Panc1 (cell line): ENCODE results near the gene MCM7. TPM values are rescaled to one million over a fixed set of nuclear protein-coding genes. Genes with fewer than 3 reads are reported as not detected.

Experiments used
- ATAC-seq: fragments of 200-7000 bp; cut with Tn5 transposase; 2 replicates; pipeline ENCODE4 v1.9.1; 2020; ENCODE audit warnings: mild to moderate bottlenecking, moderate library complexity
- BruUV-seq: library from RNA; stranded (reverse); fragments of 400-500 nt; replicated peaks from 2 replicates; lab custom pipeline; 2021; lab: Mats Ljungman, UMichigan
- CTCF ChIA-PET: fragments of 300-600 bp; sonication (Branson Sonifier 250); formaldehyde crosslinking; loops from one replicate; lab custom pipeline; 2022; ENCODE audit warnings: antibody characterized with exemption; lab: Charles Lee
- POLR2A ChIA-PET: fragments of 300-600 bp; sonication (Branson Sonifier 250); formaldehyde crosslinking; loops from one replicate; lab custom pipeline; 2022; ENCODE audit warnings: antibody characterized with exemption; lab: Charles Lee
- DNase-seq: peaks from one replicate; pipeline ENCODE4 v3.0.0-alpha.2; 2010; ENCODE audit warnings: low read depth, low spot score
- H3K27ac ChIP-seq: 2 replicates; pipeline ENCODE4 v1.5.1; 2011; ENCODE audit warnings: mild to moderate bottlenecking, low read length, inconsistent platforms
- H3K27me3 ChIP-seq: fragments of 200-500 bp; sonication (Bioruptor generic); 2 replicates; pipeline ENCODE4 v1.6.0; 2014; ENCODE audit warnings: low read length, inconsistent platforms; ENCODE audit not compliant: control insufficient read depth, insufficient read depth
- H3K36me3 ChIP-seq: fragments of 200-500 bp; sonication (Bioruptor generic); 2 replicates; pipeline ENCODE4 v1.5.1; 2014; ENCODE audit warnings: inconsistent platforms, mild to moderate bottlenecking, low read length, moderate library complexity; ENCODE audit not compliant: control insufficient read depth, insufficient read depth
- H3K4me1 ChIP-seq: 2 replicates; pipeline ENCODE4 v1.5.1; 2011; ENCODE audit warnings: inconsistent platforms, mild to moderate bottlenecking, low read length, moderate library complexity; ENCODE audit not compliant: control insufficient read depth, insufficient read depth
- H3K4me3 ChIP-seq, 2 experiments: 2 replicates each; pipeline ENCODE4 v1.5.1; 2011 to 2012; ENCODE audit warnings: low read depth in 2 of 2, low read length in 2 of 2, mild to moderate bottlenecking in 2 of 2, inconsistent platforms in 1 of 2, moderate library complexity in 1 of 2
- H3K9me3 ChIP-seq: fragments of 200-500 bp; sonication (Bioruptor generic); 2 replicates; pipeline ENCODE4 v1.5.1; 2014; ENCODE audit warnings: low read depth, mild to moderate bottlenecking, inconsistent platforms, low read length, moderate library complexity; ENCODE audit not compliant: control insufficient read depth, insufficient read depth
- CTCF ChIP-seq: fragments of 450-650 bp; IDR thresholded peaks from 2 replicates; pipeline ENCODE4 v1.5.1; 2017; ENCODE audit warnings: mild to moderate bottlenecking
- POLR2AphosphoS5 ChIP-seq: IDR thresholded peaks from 2 replicates; pipeline ENCODE4 v1.6.1; 2012; ENCODE audit warnings: mild to moderate bottlenecking, low read depth, low read length, moderate library complexity
- SIN3A ChIP-seq: IDR thresholded peaks from 2 replicates; pipeline ENCODE4 v1.6.1; 2012; ENCODE audit warnings: low read depth, mild to moderate bottlenecking, low read length, moderate library complexity, borderline replicate concordance; ENCODE audit not compliant: insufficient read depth
- TCF7L2 ChIP-seq: IDR thresholded peaks from 2 replicates; pipeline ENCODE4 v1.6.1; 2011; ENCODE audit warnings: mild to moderate bottlenecking, low read depth, low read length, inconsistent platforms
- in situ Hi-C: cut with HindIII; loops from 2 replicates; pipeline ENCODE4 v1.10.0; 2016; ENCODE audit warnings: low sequenced_read_pairs, low pct_unique_long_range_greater_than_20kb
- intact Hi-C: fragments of 100-400 bp; cut with micrococcal nuclease; formaldehyde crosslinking; loops from one replicate; pipeline ENCODE4 v1.10.0; 2022; ENCODE audit not compliant: unreplicated experiment
- total RNA-seq: library from RNA; stranded (reverse); gene quantifications from one replicate; pipeline ENCODE4 v1.2.1, GENCODE V29; 2021; ENCODE audit not compliant: unreplicated experiment
- TF ChIP-seq, protein P1 (sequence below), 2 experiments: IDR thresholded peaks; 2 replicates each; pipeline ENCODE4 v1.6.1; 2011 to 2012; ENCODE audit warnings: low read depth in 2 of 2, control low read depth in 1 of 2, low read length in 1 of 2, mild to moderate bottlenecking in 1 of 2, moderate library complexity in 1 of 2; ENCODE audit not compliant: insufficient read depth in 1 of 2

The MCM7 gene
- total RNA-seq, 1 experiment from 2014 or later, result 258 TPM

DNA sequence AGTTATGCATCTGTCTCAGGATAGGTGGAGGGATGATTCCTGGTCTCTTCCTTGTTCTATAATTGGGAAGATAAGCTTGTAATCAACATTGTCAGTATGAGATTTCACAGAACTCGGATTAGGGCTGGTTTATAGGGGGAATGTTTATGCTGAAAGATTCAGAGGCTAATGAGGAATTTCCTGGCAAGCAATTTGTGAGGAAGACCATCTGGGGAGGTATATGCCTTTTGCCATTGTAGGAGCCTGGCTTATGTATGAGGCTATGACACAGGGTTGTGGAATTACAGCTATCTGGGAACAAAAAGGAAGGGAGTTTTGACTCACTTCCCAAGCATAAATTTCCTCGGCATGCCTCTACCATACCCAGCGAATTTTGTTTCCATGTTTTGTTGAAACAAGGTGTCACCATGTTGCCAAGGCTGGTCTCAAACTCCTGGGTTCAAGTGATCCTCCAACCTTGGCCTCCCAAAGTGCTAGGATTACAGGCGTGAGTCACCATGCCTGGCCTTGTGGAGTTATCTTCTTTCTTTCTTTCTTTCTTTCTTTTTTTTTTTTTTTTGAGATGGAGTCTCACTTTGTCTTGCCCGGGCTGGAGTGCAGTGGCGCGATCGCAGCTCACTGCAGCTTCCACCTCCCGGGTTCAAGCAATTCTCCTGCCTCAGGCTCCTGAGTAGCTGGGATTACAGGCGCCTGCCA lies 14.0 kb downstream of the MCM7 start:
- ChIA-PET CTCF (no interaction called here), POLR2A (no interaction called here)
- Histone ChIP-seq H3K4me3 (no peak overlapping the region), H3K4me1 (peaks cover 33% of the 10 kb centered on the region), H3K9me3 (no peaks in the 10 kb centered on the region), H3K36me3 (peaks cover 3% of the 10 kb centered on the region), H3K27ac (peak overlapping the region; percentile 56), H3K27me3 (no peaks in the 10 kb centered on the region)
- DNase-seq, result no peak
- BruUV-seq, result no TSS peak
- in situ Hi-C loops (no loop called here), intact Hi-C loops (loop anchor here (10.0 kb wide), 1 partner anchor 92 kb away; no protein-coding TSS in a partner anchor)
- peak; percentile 23; the same call in 1 of the 2 replicates for ATAC-seq
- TF ChIP-seq CTCF, result no peak
- TF ChIP-seq SIN3A, result no peak
- no peak for TF ChIP-seq POLR2AphosphoS5
- TF ChIP-seq, protein P1, sequence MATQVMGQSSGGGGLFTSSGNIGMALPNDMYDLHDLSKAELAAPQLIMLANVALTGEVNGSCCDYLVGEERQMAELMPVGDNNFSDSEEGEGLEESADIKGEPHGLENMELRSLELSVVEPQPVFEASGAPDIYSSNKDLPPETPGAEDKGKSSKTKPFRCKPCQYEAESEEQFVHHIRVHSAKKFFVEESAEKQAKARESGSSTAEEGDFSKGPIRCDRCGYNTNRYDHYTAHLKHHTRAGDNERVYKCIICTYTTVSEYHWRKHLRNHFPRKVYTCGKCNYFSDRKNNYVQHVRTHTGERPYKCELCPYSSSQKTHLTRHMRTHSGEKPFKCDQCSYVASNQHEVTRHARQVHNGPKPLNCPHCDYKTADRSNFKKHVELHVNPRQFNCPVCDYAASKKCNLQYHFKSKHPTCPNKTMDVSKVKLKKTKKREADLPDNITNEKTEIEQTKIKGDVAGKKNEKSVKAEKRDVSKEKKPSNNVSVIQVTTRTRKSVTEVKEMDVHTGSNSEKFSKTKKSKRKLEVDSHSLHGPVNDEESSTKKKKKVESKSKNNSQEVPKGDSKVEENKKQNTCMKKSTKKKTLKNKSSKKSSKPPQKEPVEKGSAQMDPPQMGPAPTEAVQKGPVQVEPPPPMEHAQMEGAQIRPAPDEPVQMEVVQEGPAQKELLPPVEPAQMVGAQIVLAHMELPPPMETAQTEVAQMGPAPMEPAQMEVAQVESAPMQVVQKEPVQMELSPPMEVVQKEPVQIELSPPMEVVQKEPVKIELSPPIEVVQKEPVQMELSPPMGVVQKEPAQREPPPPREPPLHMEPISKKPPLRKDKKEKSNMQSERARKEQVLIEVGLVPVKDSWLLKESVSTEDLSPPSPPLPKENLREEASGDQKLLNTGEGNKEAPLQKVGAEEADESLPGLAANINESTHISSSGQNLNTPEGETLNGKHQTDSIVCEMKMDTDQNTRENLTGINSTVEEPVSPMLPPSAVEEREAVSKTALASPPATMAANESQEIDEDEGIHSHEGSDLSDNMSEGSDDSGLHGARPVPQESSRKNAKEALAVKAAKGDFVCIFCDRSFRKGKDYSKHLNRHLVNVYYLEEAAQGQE (IDR thresholded peaks at IDR 0.05; ENCODE audit: insufficient read depth in 1 of 2, low read depth in 2 of 2, low read length in 1 of 2), result no peak
- TF ChIP-seq TCF7L2, result no peak

- in situ Hi-C loops, result no loop called here
These were observed 15.7 kb downstream of the MCM7 start for GRCh38 chr7:100085515-100085914.

More at GRCh38 chr7:100085515-100085914, 15.7 kb downstream of the MCM7 start:
- ATAC-seq (no peak), DNase-seq (no peak)
- intact Hi-C loops, result loop anchor here (10.0 kb wide), 1 partner anchor 91 kb away; no protein-coding TSS in a partner anchor
- TF ChIP-seq CTCF (no peak), TCF7L2 (no peak), POLR2AphosphoS5 (no peak), SIN3A (no peak)
- TF ChIP-seq, protein P1 (IDR thresholded peaks at IDR 0.05; ENCODE audit: insufficient read depth in 1 of 2, low read depth in 2 of 2, low read length in 1 of 2), result no peak
- POLR2A ChIA-PET, result no interaction called here
- Histone ChIP-seq H3K27me3 (no peaks in the 10 kb centered on the region), H3K4me1 (peaks cover 24% of the 10 kb centered on the region), H3K9me3 (no peaks in the 10 kb centered on the region), H3K27ac (no peak overlapping the region), H3K4me3 (no peak overlapping the region), H3K36me3 (peaks cover 11% of the 10 kb centered on the region)
- no TSS peak for BruUV-seq
- CTCF ChIA-PET, result no interaction called here
